HCT116 (cell line): ENCODE measurements around the gene LRPPRC. TPM values are rescaled to one million over a fixed set of nuclear protein-coding genes. Genes with fewer than 3 reads are reported as not detected.

Experiments
- ATAC-seq: fragments of 200-7000 bp; cut with Tn5 transposase; 2 replicates; pipeline ENCODE4 v1.9.1; 2020; ENCODE audit warnings: mild to moderate bottlenecking, moderate library complexity
- BruUV-seq: library from RNA; stranded (reverse); fragments of 400-500 nt; replicated peaks from 2 replicates; lab custom pipeline; 2021; lab: Mats Ljungman, UMichigan
- CTCF ChIA-PET: fragments of 300-600 bp; sonication (Branson Sonifier 250); formaldehyde crosslinking; loops from one replicate; lab custom pipeline; 2021; ENCODE audit warnings: antibody characterized with exemption; lab: Charles Lee
- POLR2A ChIA-PET: fragments of 300-600, 350-600 bp; sonication (Branson Sonifier 250); formaldehyde crosslinking; loops from one replicate; lab custom pipeline; 2021; ENCODE audit warnings: antibody characterized with exemption; lab: Charles Lee
- RAD21 ChIA-PET, 2 experiments: fragments of 300-600 bp; sonication (Branson Sonifier 250); formaldehyde crosslinking; loops; one replicate each; lab custom pipeline; 2023; ENCODE audit warnings: low total read pairs in 2 of 2; ENCODE audit not compliant: uncharacterized antibody in 2 of 2, unreplicated experiment in 2 of 2, low non-redundant PET in 1 of 2; lab: Charles Lee
- DNase-seq: peaks from one replicate; pipeline ENCODE4 v3.0.0-alpha.2; 2010; ENCODE audit warnings: low read depth, low spot score
- H2AFZ ChIP-seq: fragments of 200-600 bp; shearing (Covaris generic), sonication (generic); 2 replicates; pipeline ENCODE4 v1.6.1; 2017; ENCODE audit warnings: low read depth, mixed run types, mixed read lengths, antibody characterized with exemption, low read length; ENCODE audit not compliant: poor library complexity, severe bottlenecking
- H3K27ac ChIP-seq: 2 replicates; pipeline ENCODE4 v1.5.1; 2012; ENCODE audit warnings: low read depth, low read length
- H3K27me3 ChIP-seq: fragments of 200-600 bp; sonication (generic); 2 replicates; pipeline ENCODE4 v1.6.1; 2016; ENCODE audit warnings: mixed run types, low read length, mixed read lengths; ENCODE audit not compliant: insufficient read depth
- H3K36me3 ChIP-seq, 2 experiments: fragments of 200-500 bp in 1 of 2; fragments of 200-600 bp in 1 of 2; sonication (Bioruptor generic) in 1 of 2; sonication (generic) in 1 of 2; 2 replicates each; pipeline versions ENCODE4 v1.5.1 to v1.6.1; 2014 to 2016; ENCODE audit warnings: low read length in 2 of 2, inconsistent platforms in 1 of 2, mixed read lengths in 1 of 2, mixed run types in 1 of 2; ENCODE audit not compliant: insufficient read depth in 2 of 2, control insufficient read depth in 1 of 2
- H3K4me1 ChIP-seq, 2 experiments: fragments of 200-600 bp in 1 of 2; sonication (generic) in 1 of 2; 2 replicates each; pipeline versions ENCODE4 v1.5.1 to v1.6.1; 2012 to 2017; ENCODE audit warnings: low read length in 2 of 2, inconsistent platforms in 1 of 2, mild to moderate bottlenecking in 1 of 2, mixed read lengths in 1 of 2, mixed run types in 1 of 2, moderate library complexity in 1 of 2; ENCODE audit not compliant: insufficient read depth in 2 of 2, control insufficient read depth in 1 of 2
- H3K4me2 ChIP-seq: fragments of 200-600 bp; sonication (generic); 2 replicates; pipeline ENCODE4 v1.6.1; 2017; ENCODE audit warnings: mixed run types, low read length, mixed read lengths
- H3K4me3 ChIP-seq, 2 experiments: fragments of 200-600 bp in 1 of 2; sonication (generic) in 1 of 2; replicated peaks in 1 of 2; 2 replicates each; pipeline ENCODE4 v1.5.1; 2011 to 2016; ENCODE audit warnings: low read length in 2 of 2, control low read depth in 1 of 2, low read depth in 1 of 2, mild to moderate bottlenecking in 1 of 2, mixed read lengths in 1 of 2, mixed run types in 1 of 2
- H3K79me2 ChIP-seq: fragments of 200-600 bp; sonication (generic); 2 replicates; pipeline ENCODE4 v1.6.1; 2017; ENCODE audit warnings: mild to moderate bottlenecking, mixed run types, low read length, moderate library complexity, mixed read lengths; ENCODE audit not compliant: insufficient read depth
- H3K9ac ChIP-seq: fragments of 200-600 bp; sonication (generic); 2 replicates; pipeline ENCODE4 v1.6.1; 2016; ENCODE audit warnings: low read length, mixed read lengths
- H3K9me2 ChIP-seq: fragments of 200-600 bp; sonication (generic), shearing (Covaris generic); 2 replicates; pipeline ENCODE4 v1.6.1; 2017; ENCODE audit warnings: mixed run types, mild to moderate bottlenecking, moderate library complexity; ENCODE audit not compliant: insufficient read depth
- H3K9me3 ChIP-seq, 2 experiments: fragments of 200-500 bp in 1 of 2; fragments of 200-600 bp in 1 of 2; sonication (Bioruptor generic) in 1 of 2; sonication (generic) in 1 of 2; 2 replicates each; pipeline ENCODE4 v1.6.1; 2014 to 2017; ENCODE audit warnings: low read length in 2 of 2, mixed read lengths in 2 of 2, inconsistent platforms in 1 of 2, low read depth in 1 of 2, mild to moderate bottlenecking in 1 of 2, mixed run types in 1 of 2, moderate library complexity in 1 of 2; ENCODE audit not compliant: control insufficient read depth in 1 of 2, insufficient read depth in 1 of 2
- H4K20me1 ChIP-seq: fragments of 200-600 bp; sonication (generic), shearing (Covaris generic); 2 replicates; pipeline ENCODE4 v1.6.1; 2017; ENCODE audit warnings: mixed run types, mild to moderate bottlenecking, moderate library complexity; ENCODE audit not compliant: insufficient read depth
- CEBPB ChIP-seq: IDR thresholded peaks from 2 replicates; pipeline ENCODE4 v1.6.1; 2012; ENCODE audit warnings: low read depth
- EGR1 ChIP-seq: IDR thresholded peaks from 2 replicates; pipeline ENCODE4 v1.6.1; 2012; ENCODE audit warnings: low read depth
- ELF1 ChIP-seq: IDR thresholded peaks from 2 replicates; pipeline ENCODE4 v1.6.1; 2012; ENCODE audit warnings: low read depth, borderline replicate concordance
- FOSL1 ChIP-seq: IDR thresholded peaks from 2 replicates; pipeline ENCODE4 v1.6.1; 2012; ENCODE audit warnings: low read depth
- JUND ChIP-seq: IDR thresholded peaks from 2 replicates; pipeline ENCODE4 v1.6.1; 2012
- SP1 ChIP-seq: IDR thresholded peaks from 2 replicates; pipeline ENCODE4 v1.6.1; 2012; ENCODE audit warnings: low read depth
- intact Hi-C: fragments of 100-400 bp; cut with micrococcal nuclease; formaldehyde crosslinking; loops from 2 replicates; pipeline ENCODE4 v1.10.0; 2022
- total RNA-seq: library from RNA; stranded (reverse); gene quantifications from one replicate; pipeline ENCODE4 v1.2.1, GENCODE V29; 2021; ENCODE audit not compliant: unreplicated experiment
- TF ChIP-seq, protein P1 (sequence below): IDR thresholded peaks from 2 replicates; pipeline ENCODE4 v1.6.1; 2012
- TF ChIP-seq, protein P2 (sequence below): IDR thresholded peaks from 2 replicates; pipeline ENCODE4 v1.6.1; 2012
- TF ChIP-seq, protein P3 (sequence below): IDR thresholded peaks from 2 replicates; pipeline ENCODE4 v1.6.1; 2012; ENCODE audit warnings: low read depth
- TF ChIP-seq, protein P4 (sequence below): IDR thresholded peaks from 2 replicates; pipeline ENCODE4 v1.6.1; 2011; ENCODE audit warnings: mild to moderate bottlenecking, low read length, moderate library complexity; ENCODE audit not compliant: insufficient replicate concordance; ENCODE audit errors: extremely low read depth

Gene LRPPRC
- total RNA-seq, 1 experiment from 2014 or later, result 210 TPM

DNA sequence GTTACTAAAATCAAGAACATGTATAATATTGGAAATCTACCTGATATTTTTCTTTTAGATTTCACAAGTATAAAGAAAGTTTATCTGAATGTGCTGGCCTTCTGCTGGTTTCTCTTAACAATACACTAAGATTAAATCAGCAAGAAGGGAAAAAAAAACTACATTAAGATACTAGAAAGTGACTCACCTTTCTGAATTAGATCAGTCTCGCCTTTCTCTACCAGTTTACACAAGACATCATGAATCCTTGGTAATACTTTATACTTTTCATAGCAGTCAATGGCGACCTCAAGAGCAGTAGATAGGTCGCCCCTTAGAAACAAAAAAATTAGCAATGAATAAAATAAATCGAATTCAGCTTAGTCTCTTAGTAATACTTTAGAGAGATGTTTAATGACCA is 61.2 kb downstream of the LRPPRC start:
- H3K9me2 ChIP-seq, result no peaks in the 10 kb centered on the region
- H3K27me3 ChIP-seq, result no peaks in the 10 kb centered on the region
- RAD21 ChIA-PET, result no interaction called here
- H3K4me3 ChIP-seq, result no peak overlapping the region
- H4K20me1 ChIP-seq, result peaks cover 34% of the 10 kb centered on the region
- peaks cover 99% of the 10 kb centered on the region for H3K79me2 ChIP-seq
- DNase-seq, result no peak
- no peak for TF ChIP-seq JUND
- TF ChIP-seq, protein P1, sequence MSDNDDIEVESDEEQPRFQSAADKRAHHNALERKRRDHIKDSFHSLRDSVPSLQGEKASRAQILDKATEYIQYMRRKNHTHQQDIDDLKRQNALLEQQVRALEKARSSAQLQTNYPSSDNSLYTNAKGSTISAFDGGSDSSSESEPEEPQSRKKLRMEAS, result no peak
- TF ChIP-seq, protein P2, sequence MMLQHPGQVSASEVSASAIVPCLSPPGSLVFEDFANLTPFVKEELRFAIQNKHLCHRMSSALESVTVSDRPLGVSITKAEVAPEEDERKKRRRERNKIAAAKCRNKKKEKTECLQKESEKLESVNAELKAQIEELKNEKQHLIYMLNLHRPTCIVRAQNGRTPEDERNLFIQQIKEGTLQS, result no peak
- TF ChIP-seq SP1, result no peak
- no peak for TF ChIP-seq ELF1
- TF ChIP-seq, all 23 proteins: peak for 0
- no TSS peak for BruUV-seq
- intact Hi-C loops, result no loop called here
- Histone ChIP-seq H3K4me2 (no peak overlapping the region), H2AFZ (no peak overlapping the region), H3K4me1 (no peaks in the 10 kb centered on the region), H3K9me3 (no peaks in the 10 kb centered on the region), H3K9ac (no peak overlapping the region), H3K27ac (no peak overlapping the region), H3K36me3 (peaks cover 35 to 59% of the 10 kb centered on the region in 2 experiments)
- no peak for ATAC-seq
- ChIA-PET POLR2A (no interaction called here), CTCF (interaction anchor here (0.6 kb wide), 1 partner anchor 329 kb away, joined by 3 read pairs; no protein-coding TSS in a partner anchor)

DNA sequence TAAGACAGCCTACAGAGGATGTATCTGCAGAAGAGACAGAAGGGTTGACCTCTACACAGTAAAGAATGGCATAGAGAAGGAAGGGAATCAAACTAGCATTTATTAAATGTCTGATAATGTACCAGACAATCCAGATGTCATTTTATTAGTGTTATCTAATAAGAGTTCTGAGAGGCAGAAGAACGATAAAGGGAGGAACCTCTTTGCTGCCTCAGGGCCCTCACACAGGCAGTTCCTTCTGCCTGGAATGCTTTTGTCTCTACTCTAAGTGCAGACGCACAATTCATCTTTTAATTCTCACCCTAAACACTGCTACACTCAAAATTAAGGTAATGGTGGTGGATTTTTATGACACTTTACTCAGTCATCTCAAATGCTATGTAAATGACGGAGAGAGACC is 64.5 kb downstream of the LRPPRC start:
- H3K9me3 ChIP-seq, result no peaks in the 10 kb centered on the region
- intact Hi-C loops, result no loop called here
- H3K4me3 ChIP-seq, result no peak overlapping the region
- ATAC-seq, result no peak
- H3K9me2 ChIP-seq, result no peaks in the 10 kb centered on the region
- H3K4me1 ChIP-seq, result no peaks in the 10 kb centered on the region
- peaks cover 99% of the 10 kb centered on the region for H3K79me2 ChIP-seq
- TF ChIP-seq, protein P2, result no peak
- no peak for TF ChIP-seq FOSL1
- no peak for TF ChIP-seq ELF1
- TF ChIP-seq, protein P3, sequence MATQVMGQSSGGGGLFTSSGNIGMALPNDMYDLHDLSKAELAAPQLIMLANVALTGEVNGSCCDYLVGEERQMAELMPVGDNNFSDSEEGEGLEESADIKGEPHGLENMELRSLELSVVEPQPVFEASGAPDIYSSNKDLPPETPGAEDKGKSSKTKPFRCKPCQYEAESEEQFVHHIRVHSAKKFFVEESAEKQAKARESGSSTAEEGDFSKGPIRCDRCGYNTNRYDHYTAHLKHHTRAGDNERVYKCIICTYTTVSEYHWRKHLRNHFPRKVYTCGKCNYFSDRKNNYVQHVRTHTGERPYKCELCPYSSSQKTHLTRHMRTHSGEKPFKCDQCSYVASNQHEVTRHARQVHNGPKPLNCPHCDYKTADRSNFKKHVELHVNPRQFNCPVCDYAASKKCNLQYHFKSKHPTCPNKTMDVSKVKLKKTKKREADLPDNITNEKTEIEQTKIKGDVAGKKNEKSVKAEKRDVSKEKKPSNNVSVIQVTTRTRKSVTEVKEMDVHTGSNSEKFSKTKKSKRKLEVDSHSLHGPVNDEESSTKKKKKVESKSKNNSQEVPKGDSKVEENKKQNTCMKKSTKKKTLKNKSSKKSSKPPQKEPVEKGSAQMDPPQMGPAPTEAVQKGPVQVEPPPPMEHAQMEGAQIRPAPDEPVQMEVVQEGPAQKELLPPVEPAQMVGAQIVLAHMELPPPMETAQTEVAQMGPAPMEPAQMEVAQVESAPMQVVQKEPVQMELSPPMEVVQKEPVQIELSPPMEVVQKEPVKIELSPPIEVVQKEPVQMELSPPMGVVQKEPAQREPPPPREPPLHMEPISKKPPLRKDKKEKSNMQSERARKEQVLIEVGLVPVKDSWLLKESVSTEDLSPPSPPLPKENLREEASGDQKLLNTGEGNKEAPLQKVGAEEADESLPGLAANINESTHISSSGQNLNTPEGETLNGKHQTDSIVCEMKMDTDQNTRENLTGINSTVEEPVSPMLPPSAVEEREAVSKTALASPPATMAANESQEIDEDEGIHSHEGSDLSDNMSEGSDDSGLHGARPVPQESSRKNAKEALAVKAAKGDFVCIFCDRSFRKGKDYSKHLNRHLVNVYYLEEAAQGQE, result no peak
- TF ChIP-seq CEBPB, result no peak
- TF ChIP-seq, protein P4, sequence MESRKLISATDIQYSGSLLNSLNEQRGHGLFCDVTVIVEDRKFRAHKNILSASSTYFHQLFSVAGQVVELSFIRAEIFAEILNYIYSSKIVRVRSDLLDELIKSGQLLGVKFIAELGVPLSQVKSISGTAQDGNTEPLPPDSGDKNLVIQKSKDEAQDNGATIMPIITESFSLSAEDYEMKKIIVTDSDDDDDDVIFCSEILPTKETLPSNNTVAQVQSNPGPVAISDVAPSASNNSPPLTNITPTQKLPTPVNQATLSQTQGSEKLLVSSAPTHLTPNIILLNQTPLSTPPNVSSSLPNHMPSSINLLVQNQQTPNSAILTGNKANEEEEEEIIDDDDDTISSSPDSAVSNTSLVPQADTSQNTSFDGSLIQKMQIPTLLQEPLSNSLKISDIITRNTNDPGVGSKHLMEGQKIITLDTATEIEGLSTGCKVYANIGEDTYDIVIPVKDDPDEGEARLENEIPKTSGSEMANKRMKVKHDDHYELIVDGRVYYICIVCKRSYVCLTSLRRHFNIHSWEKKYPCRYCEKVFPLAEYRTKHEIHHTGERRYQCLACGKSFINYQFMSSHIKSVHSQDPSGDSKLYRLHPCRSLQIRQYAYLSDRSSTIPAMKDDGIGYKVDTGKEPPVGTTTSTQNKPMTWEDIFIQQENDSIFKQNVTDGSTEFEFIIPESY, result no peak
- no peak for TF ChIP-seq EGR1
- no peak for TF ChIP-seq SP1
- TF ChIP-seq, all 23 proteins: peak for 0
- H3K27me3 ChIP-seq, result no peaks in the 10 kb centered on the region
- BruUV-seq, result no TSS peak
- CTCF ChIA-PET, result no interaction called here
- H4K20me1 ChIP-seq, result peaks cover 18% of the 10 kb centered on the region
- no peak overlapping the region for H3K4me2 ChIP-seq
- no peak overlapping the region for H3K9ac ChIP-seq
- H3K27ac ChIP-seq, result no peak overlapping the region
- H2AFZ ChIP-seq, result no peak overlapping the region
- DNase-seq, result no peak
- RAD21 ChIA-PET, result no interaction called here
- POLR2A ChIA-PET, result no interaction called here
- H3K36me3 ChIP-seq, result peaks cover 34 to 60% of the 10 kb centered on the region in 2 experiments
